Skeletal muscle tissue (tissue), 4 donors: ENCODE results near the gene RPN2. TPM values are rescaled to one million over a fixed set of nuclear protein-coding genes. Genes with fewer than 3 reads are reported as not detected.

Source experiments
- H3K27ac ChIP-seq: one replicate; pipeline ENCODE4 v1.7.0; 2013; ENCODE audit warnings: mild to moderate bottlenecking, low read depth, low read length, inconsistent platforms
- H3K27me3 ChIP-seq, 3 donors: one replicate each; pipeline ENCODE4 v1.7.0; 2013; ENCODE audit warnings: low read length in 3 of 3; ENCODE audit not compliant: control insufficient read depth in 3 of 3, insufficient read depth in 3 of 3
- H3K36me3 ChIP-seq, 3 donors: one replicate each; pipeline ENCODE4 v1.7.0; 2013; ENCODE audit warnings: low read length in 3 of 3; ENCODE audit not compliant: control insufficient read depth in 3 of 3, insufficient read depth in 3 of 3
- H3K4me1 ChIP-seq, 3 donors: one replicate each; pipeline ENCODE4 v1.7.0; 2013; ENCODE audit warnings: low read length in 3 of 3, mild to moderate bottlenecking in 3 of 3; ENCODE audit not compliant: control insufficient read depth in 3 of 3, insufficient read depth in 3 of 3
- H3K4me3 ChIP-seq, 3 donors: one replicate each; pipeline ENCODE4 v1.7.0; 2013; ENCODE audit warnings: low read length in 3 of 3
- H3K9ac ChIP-seq, 3 donors: one replicate each; pipeline ENCODE4 v1.7.0; 2013; ENCODE audit warnings: low read length in 3 of 3, mild to moderate bottlenecking in 3 of 3, moderate library complexity in 2 of 3, low read depth in 1 of 3
- H3K9me3 ChIP-seq, 3 donors: one replicate each; pipeline ENCODE4 v1.7.0; 2013; ENCODE audit warnings: low read length in 3 of 3; ENCODE audit not compliant: control insufficient read depth in 3 of 3
- total RNA-seq: library from RNA; depleted of rRNA; stranded (reverse); fragments of >200 nt; gene quantifications from one replicate; pipeline ENCODE4 v1.2.3, GENCODE V29; 2014
- donor health status: Osteomylitis.

The RPN2 gene
- total RNA-seq, 1 donor from 2014 or later: 117 TPM

DNA sequence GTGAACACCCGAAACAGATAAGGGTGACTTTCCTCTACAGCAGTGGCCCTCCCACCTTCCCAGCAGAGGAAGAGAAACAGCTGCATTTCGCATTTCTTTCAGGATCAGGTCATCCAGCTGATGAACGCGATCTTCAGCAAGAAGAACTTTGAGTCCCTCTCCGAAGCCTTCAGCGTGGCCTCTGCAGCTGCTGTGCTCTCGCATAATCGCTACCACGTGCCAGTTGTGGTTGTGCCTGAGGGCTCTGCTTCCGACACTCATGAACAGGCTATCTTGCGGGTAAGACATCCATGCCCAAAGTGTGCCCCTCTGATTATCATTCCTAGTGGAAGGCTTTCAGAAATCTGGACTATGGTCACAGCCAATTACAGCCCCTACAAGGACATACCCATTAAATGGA lies 28.0 kb downstream of the RPN2 start:
- no peak overlapping the region for H3K27ac ChIP-seq
- H3K27me3 ChIP-seq: no peaks in the 10 kb centered on the region
- H3K4me3 ChIP-seq: no peak overlapping the region
- H3K9me3 ChIP-seq: no peaks in the 10 kb centered on the region
- no peak overlapping the region for H3K9ac ChIP-seq
- H3K4me1 ChIP-seq: no peaks in the 10 kb centered on the region
- peaks cover 43 to 59% (median 57%) of the 10 kb centered on the region in 3 donors for H3K36me3 ChIP-seq

DNA sequence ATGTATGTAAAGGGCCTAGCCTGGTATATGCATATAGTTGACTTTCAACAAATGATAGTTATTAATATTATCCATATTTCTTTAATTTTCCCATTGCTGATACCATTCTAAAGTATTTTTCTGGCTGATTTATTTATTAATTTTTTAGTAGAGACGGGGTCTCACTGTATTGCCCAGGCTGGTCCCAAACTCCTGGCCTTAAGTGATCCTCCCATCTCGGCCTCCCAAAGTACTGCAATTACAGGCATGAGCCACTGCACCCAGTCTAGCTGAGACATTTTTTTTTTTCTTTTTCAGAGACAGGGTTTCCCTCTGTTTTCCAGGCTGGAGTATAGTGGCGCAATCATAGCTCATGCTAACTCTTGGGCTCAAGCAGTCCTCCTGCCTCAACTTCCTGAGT lies 30.1 kb downstream of the RPN2 start:
- Histone ChIP-seq H3K27ac (no peak overlapping the region), H3K27me3 (no peaks in the 10 kb centered on the region), H3K36me3 (peaks cover 43 to 65% (median 62%) of the 10 kb centered on the region in 3 donors), H3K4me1 (no peaks in the 10 kb centered on the region), H3K4me3 (no peak overlapping the region), H3K9ac (no peak overlapping the region), H3K9me3 (no peaks in the 10 kb centered on the region)

DNA sequence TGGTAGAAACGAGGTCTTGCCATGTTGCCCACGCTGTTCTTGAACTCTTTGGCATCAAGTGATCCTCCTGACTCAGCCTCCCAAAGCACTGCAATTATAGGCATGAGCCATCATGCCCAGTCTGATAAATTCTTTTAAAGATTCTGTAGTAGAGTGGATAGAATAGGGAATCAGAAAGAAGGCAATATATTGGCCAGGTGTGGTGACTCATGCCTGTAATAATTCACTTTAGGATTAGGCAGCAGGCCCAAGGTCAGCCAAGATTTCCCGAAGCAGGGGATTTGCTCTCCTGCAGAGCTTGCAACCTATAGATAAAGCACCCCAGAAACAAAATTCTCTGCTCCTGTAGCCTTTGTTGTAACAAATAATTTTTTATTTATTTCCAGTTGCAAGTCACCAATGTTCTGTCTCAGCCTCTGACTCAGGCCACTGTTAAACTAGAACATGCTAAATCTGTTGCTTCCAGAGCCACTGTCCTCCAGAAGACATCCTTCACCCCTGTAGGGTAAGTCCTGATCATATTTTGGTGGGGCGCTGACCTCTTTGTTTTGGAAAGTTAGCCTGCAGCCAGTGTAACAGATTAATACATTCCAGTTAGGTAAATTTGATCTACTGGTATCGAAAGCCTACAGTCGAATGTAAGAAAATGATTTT lies 30.7 kb downstream of the RPN2 start:
- H3K36me3 ChIP-seq: peaks cover 37 to 64% (median 60%) of the 10 kb centered on the region in 3 donors
- no peaks in the 10 kb centered on the region for H3K4me1 ChIP-seq

DNA sequence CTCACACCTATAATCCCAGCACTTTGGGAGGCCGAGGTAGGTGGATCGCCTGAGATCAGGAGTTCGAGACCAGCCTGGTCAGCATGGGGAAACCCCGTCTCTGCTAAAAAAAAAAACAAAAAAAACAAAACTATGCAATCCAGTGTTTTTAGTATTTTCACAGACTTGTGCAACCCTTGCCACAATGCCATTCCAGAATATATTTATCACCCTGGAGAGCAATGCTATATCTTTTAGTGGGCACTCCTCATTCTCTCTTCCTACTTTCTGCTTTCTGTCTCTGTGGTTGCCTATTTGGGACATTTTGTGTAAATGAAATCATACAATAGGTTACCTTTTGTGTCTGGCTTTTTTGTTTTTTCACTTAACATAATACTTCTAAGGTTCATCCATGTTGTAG lies 39.3 kb downstream of the RPN2 start:
- Histone ChIP-seq H3K4me1 (peaks cover 0 to 12% (median 3%) of the 10 kb centered on the region in 3 donors), H3K9ac (no peak overlapping the region), H3K9me3 (no peaks in the 10 kb centered on the region), H3K4me3 (no peak overlapping the region), H3K27ac (no peak overlapping the region), H3K27me3 (no peaks in the 10 kb centered on the region), H3K36me3 (peaks cover 5 to 16% (median 12%) of the 10 kb centered on the region in 3 donors)

More for the DNA sequence above, 30.7 kb downstream of the RPN2 start:
- H3K27me3 ChIP-seq: no peaks in the 10 kb centered on the region
- H3K9me3 ChIP-seq: no peaks in the 10 kb centered on the region
- no peak overlapping the region for H3K4me3 ChIP-seq
- H3K9ac ChIP-seq: no peak overlapping the region
- no peak overlapping the region for H3K27ac ChIP-seq

DNA sequence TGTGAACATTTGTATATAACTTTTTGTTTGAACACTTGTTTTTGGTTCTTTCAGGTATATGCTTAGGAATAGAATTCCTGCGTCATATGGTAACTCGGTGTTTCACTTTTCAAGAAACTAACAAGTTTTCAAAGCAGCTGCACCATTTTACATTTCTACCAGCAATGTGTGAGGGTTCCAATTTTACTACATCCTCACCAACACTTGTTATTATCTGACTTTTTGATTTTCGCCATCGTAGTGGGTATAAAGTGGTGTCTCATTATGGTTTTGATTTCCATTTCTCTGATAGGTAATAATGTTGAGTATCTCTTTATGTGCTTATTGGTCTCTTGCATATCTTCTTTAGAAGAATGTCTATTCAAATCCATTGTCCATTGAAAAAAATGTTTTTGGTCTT lies 39.8 kb downstream of the RPN2 start:
- Histone ChIP-seq H3K4me1 (peaks cover 0 to 12% (median 3%) of the 10 kb centered on the region in 3 donors), H3K27me3 (no peaks in the 10 kb centered on the region), H3K36me3 (peaks cover 8 to 15% (median 10%) of the 10 kb centered on the region in 3 donors), H3K9me3 (no peaks in the 10 kb centered on the region), H3K27ac (no peak overlapping the region), H3K9ac (no peak overlapping the region), H3K4me3 (no peak overlapping the region)

DNA sequence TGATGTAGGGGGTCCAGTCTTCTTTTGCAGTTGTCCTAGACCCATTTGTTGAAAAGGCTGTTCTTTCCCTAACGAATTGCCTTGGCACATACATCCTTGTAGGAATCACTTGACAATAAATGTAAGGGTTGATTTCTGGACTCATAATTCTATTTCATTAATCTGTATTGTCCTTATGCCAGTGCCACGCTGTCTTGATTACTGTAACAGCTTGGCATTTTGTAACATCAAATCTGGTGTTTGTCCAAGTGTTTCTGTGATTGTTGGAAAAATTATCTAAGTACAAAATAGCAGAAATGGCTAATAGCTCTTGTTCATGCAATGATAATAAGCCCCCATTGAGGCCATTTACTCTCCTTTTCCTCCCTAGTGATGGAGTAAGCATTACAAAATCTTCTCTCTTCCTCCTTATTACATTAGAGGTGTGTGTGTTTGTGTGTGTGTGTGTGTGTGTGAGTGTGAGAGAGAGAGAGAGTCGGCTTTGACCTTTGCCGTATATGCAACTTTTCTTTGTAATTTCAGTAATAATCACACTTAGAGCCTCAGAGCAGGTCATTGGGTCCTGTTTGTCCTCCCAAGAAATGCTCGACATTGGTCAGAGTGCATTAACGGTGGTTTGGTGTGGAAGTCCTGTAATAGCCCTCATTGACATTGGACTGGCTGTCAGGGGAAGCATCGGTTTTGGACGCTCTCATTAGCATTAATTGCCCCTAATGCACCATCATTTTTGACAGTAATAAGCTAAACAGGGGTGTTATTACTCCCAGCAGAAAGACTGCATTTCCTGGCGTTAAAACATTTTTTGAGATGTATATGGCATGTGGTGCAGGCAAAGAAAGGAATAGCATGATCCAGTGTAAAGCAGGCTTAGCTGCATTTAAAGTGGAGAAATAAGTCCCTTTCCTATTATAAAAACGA lies 40.9 kb downstream of the RPN2 start:
- Histone ChIP-seq H3K27ac (no peak overlapping the region), H3K36me3 (peaks cover 8 to 19% (median 15%) of the 10 kb centered on the region in 3 donors), H3K27me3 (no peaks in the 10 kb centered on the region), H3K9me3 (no peaks in the 10 kb centered on the region), H3K4me1 (peaks cover 2 to 19% (median 6%) of the 10 kb centered on the region in 3 donors), H3K9ac (no peak overlapping the region), H3K4me3 (no peak overlapping the region)

DNA sequence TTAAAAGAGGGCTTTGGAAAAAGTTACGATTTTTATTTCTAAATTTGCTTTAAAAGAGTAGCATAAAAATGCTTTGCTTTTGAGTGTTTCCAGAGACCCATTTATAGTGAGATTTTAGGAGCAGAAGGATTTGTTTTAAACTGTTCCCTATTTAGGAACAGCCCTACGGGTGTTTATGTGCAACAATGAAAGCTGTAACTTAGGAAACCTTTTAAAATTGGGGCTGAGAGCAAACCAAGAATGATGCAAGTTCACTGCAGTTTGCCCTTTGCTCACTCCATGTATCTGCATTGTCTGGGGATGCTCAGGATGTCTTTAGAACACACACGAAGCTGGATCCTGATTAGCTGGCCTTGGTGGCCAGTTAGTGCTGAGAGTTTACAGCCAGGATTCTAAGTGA lies 41.6 kb downstream of the RPN2 start:
- Histone ChIP-seq H3K27ac (no peak overlapping the region), H3K27me3 (no peaks in the 10 kb centered on the region), H3K4me3 (no peak overlapping the region), H3K4me1 (peaks cover 5 to 23% (median 6%) of the 10 kb centered on the region in 3 donors), H3K9me3 (no peaks in the 10 kb centered on the region), H3K9ac (no peak overlapping the region), H3K36me3 (peaks cover 15 to 24% (median 20%) of the 10 kb centered on the region in 3 donors)

DNA sequence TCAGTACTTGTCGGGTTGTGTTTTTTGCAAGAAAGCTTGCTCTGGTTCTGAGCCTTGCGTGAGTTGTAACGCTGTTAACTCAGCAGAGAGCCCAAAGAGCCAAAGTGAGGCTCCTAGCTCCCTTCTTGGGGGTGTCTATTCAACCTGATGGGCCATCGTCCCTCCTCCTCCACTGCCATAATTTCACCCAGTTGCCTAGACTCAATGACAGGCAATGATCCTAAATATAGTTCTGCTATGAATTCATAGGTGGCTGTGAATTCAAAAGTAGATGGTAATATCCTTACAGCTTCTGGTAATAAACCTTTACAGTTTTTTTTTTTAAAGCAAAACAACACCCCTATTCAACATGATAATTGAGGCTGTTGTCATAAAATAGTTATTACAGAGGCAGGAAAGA lies 43.0 kb downstream of the RPN2 start:
- Histone ChIP-seq H3K27me3 (no peaks in the 10 kb centered on the region), H3K9ac (no peak overlapping the region), H3K4me3 (no peak overlapping the region), H3K36me3 (peaks cover 21 to 29% (median 25%) of the 10 kb centered on the region in 3 donors), H3K9me3 (no peaks in the 10 kb centered on the region), H3K27ac (no peak overlapping the region), H3K4me1 (peaks cover 11 to 28% (median 12%) of the 10 kb centered on the region in 3 donors)

DNA sequence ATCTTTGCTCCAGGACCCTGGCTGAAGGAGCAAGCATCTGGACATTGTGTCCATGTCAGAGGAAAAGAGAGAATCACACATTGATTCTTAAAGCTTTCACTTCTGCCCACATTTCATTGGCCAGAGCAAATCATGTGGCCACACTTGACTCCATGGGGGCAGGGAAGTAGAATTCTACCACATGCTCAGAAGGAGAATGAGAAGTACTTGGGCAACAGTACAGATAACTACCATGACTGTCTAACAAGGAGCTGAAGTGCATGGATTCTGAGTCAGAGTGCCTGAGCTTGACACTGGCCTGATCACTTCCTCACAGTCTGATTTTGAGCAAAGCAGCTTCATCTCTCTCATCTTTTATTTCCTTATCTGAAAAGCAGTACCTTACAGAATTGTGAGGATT lies 43.9 kb downstream of the RPN2 start:
- Histone ChIP-seq H3K9ac (no peak overlapping the region), H3K27me3 (no peaks in the 10 kb centered on the region), H3K27ac (no peak overlapping the region), H3K4me1 (peaks cover 21 to 38% (median 21%) of the 10 kb centered on the region in 3 donors), H3K9me3 (no peaks in the 10 kb centered on the region), H3K4me3 (no peak overlapping the region), H3K36me3 (peaks cover 24 to 32% (median 27%) of the 10 kb centered on the region in 3 donors)

DNA sequence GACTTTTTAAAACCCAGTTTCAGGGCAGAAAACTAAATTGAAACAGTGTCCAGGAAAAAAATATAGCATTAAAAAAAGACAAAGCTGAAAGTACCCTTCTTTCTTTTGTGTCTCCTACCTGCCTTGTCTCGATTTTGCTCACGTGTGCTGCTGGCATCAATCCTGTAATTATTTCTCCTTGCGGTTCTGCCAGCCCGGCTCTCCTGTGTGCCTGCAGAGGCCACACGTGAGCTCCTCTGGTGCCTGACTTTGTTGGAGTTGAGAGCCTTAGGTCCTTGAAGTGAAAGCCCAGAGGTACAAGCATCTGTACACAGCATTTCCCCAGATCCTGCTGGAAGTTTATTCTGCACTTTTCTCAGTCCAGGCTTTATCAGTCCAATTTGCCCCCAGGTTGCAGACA lies 46.0 kb downstream of the RPN2 start:
- H3K36me3 ChIP-seq: peaks cover 33 to 45% (median 34%) of the 10 kb centered on the region in 3 donors

More for the DNA sequence above, 46.0 kb downstream of the RPN2 start:
- no peak overlapping the region for H3K4me3 ChIP-seq
- H3K9me3 ChIP-seq: no peaks in the 10 kb centered on the region
- H3K4me1 ChIP-seq: peaks cover 32 to 57% (median 41%) of the 10 kb centered on the region in 3 donors
- no peak overlapping the region for H3K27ac ChIP-seq
- no peaks in the 10 kb centered on the region for H3K27me3 ChIP-seq
- no peak overlapping the region for H3K9ac ChIP-seq
